CD1c-positive myeloid dendritic cell (primary cell): Measurements from ENCODE around the gene FAM120A.
A peak's percentile ranks its signal among the peaks of the same experiment; 100 is the strongest.

ENCODE experiments used
- DNase-seq: peaks from one replicate; pipeline ENCODE4 v3.0.0-alpha.2; 2016; ENCODE audit errors: extremely low spot score

The FAM120A gene

DNA sequence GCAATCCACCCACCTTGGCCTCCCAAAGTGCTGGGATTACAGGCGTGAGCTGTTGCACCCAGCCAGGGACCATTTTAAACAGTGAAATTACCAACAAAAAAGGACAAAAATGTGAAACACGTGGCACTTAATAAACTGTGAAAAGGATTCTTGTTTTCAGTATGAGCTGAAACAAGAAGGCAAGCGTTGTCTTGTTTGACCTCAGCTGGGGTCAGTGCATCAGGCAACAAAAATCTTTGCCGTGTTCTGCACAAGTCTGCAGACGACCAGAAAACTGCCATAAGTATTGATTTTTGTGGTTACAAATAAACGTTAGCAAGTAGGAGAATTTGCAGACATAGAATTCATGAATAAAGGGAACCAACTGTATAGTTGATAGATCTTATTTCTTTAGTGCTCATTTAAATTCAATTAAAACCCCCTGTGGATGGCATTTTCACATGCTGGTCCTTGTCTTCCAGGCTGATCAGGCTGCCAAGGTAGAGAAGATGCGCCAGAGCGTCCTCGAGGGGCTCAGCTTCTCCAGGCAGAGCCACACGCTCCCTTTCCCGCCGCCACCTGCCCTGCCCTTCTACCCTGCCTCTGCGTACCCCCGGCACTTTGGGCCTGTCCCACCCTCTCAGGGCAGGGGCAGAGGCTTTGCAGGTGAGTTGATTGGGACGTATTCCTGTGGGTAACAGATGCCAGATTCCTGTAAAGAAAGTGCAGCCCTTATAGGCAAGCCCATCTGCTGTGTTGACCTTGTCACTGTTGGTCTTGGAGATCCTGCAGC is 106.1 kb downstream of the FAM120A start:
- no peak for DNase-seq

DNA sequence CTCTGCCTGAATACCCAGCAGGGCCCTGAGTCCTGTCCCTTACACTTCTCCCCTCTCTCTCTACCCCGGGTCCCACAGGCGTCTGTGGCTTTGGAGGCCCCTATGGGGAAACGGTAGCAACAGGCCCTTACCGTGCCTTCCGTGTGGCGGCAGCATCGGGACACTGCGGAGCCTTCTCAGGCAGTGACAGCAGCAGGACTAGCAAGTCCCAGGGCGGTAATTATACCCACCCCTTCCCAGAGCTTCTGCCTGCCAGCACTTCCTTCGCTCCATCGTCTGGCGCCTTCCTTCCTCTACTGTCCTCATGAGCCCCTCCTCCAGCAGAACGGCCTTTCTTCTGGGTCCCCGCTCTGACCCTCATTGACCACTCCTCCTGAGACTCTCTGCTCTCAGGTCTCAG is 107.0 kb downstream of the FAM120A start:
- no peak for DNase-seq

DNA sequence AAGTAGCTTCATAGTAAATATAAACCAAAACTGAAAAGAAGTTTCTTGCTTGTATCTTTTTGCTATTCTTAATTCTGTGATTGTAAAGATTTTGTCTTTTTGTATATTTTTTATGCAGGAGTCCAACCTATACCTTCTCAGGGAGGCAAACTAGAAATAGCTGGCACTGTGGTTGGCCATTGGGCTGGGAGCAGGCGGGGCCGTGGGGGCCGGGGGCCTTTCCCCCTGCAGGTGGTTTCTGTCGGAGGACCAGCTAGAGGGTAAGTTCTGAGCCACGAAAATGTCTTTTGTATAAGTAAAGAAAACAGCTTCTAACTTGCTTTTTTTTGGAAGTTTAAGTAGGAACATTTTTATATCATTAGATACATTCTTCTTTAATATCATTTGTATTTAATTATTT is 109.5 kb downstream of the FAM120A start:
- DNase-seq = no peak

DNA sequence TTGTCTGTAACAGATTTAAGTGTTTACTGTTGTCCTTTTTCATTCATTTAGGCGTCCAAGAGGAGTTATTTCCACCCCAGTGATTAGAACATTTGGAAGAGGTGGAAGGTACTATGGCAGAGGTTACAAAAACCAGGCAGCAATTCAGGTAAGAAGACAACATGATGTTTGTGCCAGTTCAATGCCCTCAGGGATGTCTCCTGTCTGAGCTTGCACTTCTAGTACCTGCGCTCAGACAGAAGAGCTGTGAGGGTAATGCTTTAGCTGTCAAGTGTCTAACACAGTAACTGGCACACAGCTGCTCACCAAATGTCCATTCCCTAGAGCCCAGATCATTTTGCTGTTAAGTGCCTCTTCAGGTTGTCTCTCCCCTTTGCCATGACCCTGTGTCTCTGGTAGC is 110.7 kb downstream of the FAM120A start:
- DNase-seq = no peak

DNA sequence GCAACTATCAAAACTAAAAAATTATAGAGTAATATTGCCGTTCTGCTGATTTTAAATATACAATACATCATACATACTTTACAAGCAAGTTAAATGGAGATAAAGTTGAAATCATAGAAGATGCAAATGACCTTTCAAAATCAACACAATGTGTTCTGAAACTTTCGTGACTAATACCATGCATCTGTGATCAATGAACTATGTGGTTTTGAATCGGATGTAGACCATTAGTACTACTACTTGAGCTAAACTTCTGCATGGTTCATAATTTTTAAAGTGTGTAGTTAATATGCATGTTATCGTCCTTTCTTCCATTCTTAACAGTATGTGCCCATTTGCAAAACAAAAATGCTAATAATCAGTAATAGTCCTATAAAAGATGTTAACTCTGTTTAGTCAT is 113.6 kb downstream of the FAM120A start:
- DNase-seq = no peak

DNA sequence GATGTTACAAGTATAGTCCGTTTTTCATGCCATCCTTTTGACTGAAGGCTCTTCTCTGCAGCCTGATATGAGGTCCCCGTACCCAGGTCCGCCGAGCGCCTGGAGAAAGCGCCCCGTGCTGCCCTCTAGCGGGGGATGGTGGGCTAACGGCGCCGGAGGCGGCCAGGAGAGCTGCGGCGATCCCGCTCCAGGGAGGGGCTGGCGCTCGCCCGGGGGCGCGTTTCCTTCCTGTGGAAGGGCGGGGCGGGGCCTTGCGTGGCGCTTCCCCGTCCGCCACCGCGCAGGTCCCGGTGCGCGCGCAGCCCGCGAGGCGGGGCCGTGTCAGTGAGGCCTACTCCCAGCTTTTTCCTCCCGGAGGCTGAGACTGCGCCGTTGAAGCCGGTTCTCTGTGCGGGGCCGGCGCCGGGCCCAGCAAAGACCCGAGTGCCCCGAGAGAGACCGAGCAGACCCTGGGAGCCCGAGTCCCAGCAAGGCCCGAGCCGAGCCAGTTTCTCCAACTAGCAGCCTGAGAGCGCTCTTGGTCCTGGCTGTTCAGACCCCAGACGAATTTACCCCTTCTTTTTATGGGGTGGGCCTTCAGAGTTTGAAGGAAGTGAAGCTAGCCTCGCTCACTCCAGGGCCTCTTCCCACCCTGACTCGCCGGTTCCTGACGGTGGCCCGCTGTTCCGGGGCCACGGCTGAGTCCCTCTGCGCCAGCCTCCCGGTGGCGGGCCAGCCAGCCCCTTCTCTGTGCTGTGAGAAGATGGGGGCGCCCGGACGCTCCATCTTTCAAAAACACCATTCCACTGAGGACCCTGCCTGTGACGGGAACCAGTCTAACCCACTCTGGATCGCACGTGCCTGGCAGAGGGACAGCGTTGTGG is 115.2 kb downstream of the FAM120A start:
- peak; percentile 98 for DNase-seq

DNA sequence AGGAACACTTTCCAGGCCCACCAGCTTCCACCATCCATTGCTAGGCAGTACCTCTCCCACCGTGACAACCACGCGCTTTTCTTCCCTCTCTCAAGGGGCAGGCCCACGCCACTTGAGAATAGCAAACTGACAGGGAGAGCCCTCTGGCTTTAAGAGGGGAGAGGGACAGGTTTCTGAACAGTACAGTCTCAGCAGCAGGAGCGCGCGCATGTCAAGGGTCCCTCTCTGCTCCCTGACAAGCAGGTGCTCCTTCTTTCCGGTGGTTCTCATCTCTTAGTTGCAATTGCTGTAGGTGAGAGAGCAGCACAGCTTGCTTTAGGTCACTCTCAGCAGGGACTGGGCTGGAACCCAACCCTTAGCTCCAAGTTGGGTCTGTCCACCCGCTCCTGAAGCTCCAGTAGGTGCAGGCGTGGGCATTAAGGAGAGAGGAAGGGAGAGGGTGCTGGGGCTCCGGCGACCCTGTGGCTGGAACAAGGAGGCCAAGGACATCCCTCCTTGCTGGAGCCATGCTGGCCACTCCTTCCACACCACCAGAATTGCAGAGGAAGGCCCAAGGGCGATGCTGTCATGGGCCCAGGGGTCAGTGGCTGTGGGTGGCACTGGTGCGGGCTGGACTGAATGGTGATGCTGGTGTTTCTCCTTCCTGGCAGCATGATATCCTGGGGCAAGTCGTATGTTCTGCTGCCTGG is 115.9 kb downstream of the FAM120A start:
- DNase-seq = no peak

DNA sequence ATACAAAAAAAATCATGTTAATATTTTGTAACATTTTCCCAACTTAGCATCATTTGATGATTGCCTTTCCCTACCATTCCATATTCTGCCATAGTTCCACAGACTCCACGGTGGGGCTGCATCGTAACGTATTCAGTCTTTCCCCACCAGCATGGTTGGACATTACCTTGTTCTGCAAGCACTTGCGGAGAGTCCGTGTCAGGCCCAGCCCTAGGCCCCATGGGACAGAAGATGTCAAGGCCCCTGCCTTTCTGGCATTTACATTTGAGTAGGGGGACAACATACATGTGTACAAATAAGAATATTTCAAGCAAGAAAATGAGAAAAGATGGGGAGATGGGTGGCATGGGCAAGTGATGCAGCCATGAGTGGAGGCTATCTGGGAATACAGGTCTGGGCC is 116.7 kb downstream of the FAM120A start:
- DNase-seq = no peak

DNA sequence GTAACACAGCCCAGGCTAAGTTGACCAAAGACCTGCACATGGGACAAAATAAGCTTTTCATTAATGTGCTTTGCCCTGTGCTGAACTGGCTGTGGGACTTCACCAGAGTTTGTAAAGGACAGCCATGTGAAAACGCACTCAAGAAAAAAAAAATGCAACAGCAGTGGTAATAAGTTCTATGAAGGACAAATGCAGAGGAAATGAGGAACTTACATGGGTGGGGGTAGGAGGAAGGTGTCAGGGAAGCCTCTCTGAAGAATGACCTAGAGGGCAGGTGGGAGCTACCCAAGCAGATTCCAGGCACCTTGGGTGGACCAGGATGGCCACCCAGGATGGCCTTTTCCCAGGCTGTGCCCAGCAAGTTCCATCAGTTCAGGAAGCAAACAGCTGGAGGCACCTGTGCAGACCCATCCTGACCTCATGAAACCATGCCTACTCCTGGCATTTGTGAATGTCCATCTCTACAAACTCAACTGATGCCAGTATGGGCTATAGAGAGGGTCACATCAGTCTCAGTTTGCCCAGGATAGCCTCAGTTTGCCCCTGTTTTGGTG is 118.2 kb downstream of the FAM120A start:
- peak; percentile 15 for DNase-seq

DNA sequence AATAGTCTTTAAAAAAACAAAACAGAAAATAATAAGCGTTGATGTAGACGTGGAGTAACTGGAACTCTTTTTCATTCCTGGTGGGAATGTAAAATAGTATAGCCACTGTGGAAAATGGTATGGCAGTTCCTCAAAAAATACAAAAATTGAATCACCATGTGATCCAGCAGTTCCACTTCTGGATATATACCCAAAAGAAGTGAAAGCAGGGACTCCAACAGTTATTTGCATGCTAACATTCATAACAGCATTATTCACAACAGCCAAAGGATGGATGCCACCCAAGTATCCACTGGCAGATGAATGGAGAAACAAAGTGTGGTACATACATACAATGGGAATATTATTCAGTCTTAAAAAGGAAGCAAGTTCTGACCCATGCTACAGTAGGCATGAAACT is 120.7 kb downstream of the FAM120A start:
- DNase-seq = peak; percentile 41

DNA sequence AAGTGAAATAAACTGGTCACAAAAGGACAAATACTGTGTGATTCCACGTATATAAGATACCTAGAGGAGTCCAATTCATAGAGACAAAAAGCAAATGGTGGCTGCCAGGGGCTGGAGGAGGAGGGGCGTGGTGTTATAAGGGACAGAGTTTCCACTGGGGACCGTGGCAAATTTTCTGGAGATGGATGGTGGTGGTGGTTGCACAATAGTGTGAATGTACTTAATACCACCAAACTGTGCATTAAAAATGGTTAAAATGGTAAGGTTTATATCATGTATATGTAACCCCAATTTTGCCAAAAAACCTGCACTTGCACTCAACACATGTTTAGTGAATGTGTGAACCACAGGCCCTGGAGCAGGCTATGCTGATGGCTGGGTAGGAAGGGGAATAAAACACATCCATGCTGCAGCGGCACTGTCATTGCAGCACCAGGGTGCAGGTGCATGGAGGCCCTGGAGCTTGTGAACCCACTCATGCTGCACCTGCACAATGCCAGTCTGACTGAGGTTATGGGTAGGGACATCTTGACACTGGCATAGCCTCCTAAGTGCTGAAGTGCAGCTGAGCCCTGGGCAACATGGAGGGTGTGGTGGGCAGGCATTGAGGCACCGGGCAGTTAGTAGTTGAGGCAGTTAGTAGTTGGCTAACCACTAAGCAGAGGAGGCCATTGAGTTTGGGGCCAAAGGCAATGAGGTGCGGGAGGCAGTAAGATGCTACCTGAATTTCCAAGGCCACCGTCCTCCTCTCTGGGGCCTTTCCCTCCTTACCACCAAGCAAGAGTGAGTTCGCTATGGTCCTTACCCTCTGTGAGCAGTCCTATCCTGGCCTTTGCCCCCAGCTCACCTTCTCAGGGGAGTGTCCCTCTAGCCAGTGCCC is 121.4 kb downstream of the FAM120A start:
- DNase-seq = no peak

DNA sequence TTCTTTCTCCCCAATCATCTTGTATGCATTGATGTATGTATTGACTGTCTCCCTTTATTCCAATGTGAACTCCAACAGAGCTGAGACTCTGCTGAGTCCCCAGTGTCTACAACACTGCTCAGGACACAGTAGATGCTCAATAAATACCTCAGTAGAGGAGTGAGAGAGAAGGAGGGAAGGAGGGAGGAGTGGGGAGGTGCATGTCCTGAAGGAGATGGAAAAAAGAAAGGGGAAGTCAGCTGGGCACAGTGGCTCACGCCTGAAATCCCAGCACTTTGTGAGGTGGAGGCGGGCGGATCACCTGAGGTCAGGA is 122.0 kb downstream of the FAM120A start:
- DNase-seq = no peak

DNA sequence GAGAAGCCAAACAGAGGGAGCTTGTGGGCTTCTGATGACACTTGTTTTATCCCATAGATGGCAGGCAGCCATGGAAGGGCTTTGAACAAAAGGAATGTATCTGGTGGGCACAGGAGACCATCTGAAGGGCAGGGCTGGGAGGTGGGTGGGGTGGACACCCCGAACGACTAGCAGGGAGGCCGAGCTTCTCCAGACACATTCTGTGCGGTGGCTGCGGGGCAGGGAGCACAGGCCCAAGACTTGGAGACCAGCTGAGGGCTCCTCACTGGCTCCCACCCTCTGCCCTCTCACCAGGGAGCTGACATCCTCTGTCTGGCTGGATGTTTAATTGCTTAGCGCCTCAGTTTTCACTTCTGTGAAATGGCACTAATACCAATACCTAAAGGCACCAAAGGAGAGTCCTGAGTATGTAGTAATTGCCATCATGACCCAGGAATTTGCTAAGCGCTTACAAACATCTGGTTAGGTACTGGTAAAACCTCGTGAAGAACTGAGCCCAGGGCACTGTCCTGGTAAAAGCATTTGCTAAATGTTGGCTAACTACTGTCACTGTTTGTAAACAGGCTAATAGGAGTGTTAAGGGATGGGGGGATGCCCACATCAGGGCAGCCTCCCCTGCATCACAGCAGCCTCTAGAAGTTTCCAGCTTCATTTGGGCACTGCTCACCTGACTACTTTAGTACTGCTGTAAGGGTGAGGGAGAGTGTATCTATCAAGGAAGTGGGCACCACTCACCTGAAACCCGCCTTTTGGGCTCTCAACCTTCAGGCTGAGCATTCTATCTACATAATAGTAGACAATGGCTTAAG is 122.8 kb downstream of the FAM120A start:
- no peak for DNase-seq

DNA sequence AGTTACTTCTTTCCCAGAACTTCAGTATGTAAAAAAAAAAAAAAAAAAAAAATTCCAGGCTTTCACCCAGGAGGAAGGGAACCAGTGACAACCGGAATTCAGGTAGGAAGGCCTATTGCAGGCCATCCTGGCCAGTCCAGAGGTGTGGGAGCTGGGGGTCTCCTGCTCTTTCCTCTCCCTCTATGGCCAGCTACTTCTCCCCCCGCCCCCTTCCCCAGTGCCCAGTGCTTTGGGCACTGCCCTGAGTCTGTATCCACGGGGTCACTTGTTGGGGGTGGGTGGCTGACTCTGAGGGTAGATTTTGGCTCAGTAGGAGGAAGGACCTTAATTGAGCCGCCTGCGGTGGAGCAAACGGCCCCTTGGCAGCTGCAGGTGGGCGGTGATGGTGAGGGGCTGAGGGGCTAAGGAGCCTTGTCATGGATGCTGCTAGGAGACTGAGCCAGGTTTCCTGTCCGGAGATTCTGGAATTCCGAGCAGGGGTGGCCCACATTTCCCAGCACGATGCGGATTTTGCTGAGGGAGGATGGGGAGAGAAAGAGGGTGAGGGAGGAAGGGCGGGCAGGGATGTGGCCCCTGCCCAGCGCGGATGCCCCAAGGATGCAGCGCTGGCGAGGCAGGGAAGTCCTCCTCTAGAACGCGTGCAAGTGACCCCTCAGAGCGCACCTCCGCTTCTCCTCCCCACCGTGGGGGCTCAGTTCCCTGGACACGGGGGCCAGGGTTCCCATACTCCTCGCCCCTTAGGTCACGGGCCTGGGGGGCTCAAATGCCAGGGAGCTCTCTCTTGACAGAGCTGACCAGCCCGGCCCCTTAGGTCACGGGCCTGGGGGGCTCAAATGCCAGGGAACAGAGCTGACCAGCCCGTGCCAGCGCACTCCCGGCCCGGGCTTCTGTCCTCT is 123.7 kb downstream of the FAM120A start:
- no peak for DNase-seq

DNA sequence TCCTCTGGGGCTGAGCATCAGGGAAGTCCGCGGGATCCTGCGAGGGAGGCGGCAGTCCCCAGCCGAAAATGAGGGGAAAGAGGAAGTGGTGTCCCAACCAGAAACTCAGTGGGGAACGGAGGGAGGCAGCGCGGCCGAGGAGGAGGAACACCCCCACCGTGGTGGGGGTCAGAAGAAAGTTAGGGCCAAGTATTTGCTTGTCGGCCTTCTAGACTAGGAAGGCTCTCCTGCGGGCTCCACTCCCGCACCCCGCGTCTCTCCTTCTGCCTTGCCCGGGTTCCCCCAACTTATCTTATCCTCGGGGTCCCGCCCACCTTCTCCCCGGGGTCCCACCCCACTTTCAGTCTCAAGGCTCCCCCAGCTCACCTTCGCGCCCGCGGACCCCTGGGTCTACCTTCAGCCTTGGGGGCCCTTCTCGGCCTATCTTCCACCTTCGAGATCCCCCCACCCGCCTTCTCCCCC is 124.3 kb downstream of the FAM120A start:
- DNase-seq = peak; percentile 82

DNA sequence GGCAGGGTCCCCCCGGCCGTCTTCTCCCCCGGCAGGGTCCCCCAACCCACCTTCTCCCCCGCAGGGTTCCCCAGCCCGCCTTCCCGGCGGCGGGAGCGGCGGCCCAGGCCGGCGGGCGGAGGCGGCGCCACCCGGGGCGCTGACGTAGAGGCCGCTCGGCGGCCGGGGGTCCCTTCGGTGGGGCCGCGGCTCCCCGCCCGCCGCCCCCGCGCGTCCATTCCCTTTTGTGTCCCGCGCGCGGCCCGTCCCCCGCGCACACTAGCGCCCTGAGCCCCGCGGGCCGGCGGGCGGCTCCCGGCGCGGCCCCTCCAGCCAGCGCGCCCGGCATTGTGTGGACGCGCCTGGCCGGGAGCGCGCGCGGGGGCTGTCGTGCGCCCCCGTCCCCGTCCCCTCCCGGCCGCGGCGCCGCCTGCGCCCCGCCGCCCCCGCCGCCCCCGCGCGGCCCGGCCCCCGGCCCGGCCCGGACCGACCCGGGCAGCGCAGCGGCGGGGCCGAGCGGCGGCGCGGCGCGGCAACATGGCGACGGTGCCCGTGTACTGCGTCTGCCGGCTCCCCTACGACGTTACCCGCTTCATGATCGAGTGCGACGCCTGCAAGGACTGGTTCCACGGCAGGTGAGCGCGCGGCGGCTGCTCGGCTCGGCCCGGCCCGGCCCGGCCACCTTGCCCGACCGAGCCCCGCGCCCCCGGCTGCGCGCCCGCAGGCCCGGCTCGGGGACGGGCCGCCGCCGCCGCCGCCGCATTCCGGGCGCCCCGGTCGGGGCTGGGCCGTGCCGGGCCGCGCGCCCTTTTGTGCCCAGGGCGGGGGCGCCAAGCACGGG is 125.0 kb downstream of the FAM120A start, which contains the start of gene PHF2:
Gene PHF2, plus strand, starts transcription at position 327 of the 820 bp plus-strand sequence. Its CDS starts 190 bp downstream, at position 517.
- peak; percentile 48 for DNase-seq

DNA sequence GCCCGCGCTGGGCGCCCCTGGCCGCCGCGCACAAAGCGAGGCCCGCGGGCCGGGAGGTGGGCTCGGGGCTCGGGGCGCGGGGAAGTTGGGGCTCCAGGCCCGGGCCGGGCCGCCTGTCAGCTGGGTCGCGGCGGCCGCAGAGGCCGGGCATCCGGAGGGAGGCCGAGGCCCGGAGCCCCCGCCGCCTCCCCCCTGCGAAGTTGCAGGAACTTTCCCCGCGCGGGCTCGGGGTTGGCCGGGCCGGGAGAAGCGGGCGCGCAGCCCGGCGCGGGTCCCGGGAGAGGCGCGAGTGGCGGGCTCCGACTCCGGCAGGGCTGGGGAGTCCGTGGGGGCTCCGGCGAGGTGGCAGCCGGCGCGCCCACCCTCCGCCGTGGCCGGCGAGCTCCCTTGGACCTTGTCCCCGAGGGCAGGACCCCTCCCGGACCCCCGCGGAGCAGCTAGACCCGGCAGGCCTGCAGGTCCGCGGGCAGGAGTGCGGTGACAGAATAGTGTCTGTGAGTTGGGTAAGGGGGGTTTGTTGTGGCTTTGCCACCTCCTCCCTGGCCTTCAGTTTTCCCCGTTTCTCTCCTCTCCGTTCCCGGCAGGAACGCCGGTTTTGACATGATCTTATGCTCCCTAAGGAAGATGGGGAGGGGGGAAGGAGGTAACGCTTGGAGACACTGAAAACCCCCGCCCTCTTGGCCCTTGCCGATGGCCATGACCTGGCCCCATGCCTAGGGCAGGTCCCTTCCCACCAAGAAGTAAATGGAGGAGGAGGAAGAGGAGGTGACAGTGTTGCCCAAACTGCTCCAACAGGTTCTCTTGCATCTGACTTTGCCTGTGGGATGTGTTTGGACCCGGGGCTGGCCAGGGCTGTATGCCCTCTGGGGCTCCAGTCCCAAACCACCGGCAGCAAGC is 125.8 kb downstream of the FAM120A start:
- peak; percentile 22 for DNase-seq
